Hepatocyte (in vitro differentiated cells): ENCODE results near the gene NHERF1.

Experiments
- CTCF ChIP-seq: fragments of 200-600 bp; sonication (generic); IDR thresholded peaks from 2 replicates; pipeline ENCODE4 v1.5.1; 2016; ENCODE audit warnings: antibody characterized with exemption, mild to moderate bottlenecking; ENCODE audit not compliant: poor library complexity
- EZH2 ChIP-seq: fragments of 200-600 bp; sonication (generic); IDR thresholded peaks from 2 replicates; pipeline ENCODE4 v1.6.1; 2016; ENCODE audit warnings: antibody characterized with exemption, mild to moderate bottlenecking, borderline replicate concordance

GRCh38 chr17:74780443-74781238, 32.2 kb downstream of the NHERF1 start:
- TF ChIP-seq CTCF (peak; percentile 43), EZH2 (no peak)
